ENCODE results near the gene BRD4.

DNA sequence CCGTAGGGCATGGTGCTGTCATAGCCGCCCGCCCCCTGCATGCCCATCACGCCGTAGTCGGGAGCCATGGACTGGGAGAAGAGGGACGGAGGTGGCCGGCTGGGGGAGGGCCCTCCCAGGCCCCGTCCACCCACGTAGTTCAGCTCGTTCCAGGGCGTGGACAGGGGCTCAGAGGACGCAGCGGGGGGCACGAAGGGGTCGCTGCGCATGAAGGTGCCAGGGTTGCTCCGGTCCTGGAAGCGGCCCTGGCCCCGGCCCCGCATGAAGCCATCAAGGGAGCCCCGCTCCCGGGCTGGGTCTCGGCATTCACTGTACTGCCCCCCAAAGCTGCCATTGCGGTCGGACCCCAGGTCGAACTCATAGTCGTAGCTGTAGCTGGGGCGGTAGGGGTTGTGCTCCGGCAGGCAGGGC lies 40.6 kb upstream of the BRD4 start:
- TF ChIP-seq, protein P1, sequence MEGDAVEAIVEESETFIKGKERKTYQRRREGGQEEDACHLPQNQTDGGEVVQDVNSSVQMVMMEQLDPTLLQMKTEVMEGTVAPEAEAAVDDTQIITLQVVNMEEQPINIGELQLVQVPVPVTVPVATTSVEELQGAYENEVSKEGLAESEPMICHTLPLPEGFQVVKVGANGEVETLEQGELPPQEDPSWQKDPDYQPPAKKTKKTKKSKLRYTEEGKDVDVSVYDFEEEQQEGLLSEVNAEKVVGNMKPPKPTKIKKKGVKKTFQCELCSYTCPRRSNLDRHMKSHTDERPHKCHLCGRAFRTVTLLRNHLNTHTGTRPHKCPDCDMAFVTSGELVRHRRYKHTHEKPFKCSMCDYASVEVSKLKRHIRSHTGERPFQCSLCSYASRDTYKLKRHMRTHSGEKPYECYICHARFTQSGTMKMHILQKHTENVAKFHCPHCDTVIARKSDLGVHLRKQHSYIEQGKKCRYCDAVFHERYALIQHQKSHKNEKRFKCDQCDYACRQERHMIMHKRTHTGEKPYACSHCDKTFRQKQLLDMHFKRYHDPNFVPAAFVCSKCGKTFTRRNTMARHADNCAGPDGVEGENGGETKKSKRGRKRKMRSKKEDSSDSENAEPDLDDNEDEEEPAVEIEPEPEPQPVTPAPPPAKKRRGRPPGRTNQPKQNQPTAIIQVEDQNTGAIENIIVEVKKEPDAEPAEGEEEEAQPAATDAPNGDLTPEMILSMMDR (IDR thresholded peaks at IDR 0.05; ENCODE audit: poor library complexity, severe bottlenecking): no peak
- TF ChIP-seq POLR2AphosphoS5 (IDR thresholded peaks at IDR 0.05) (no peak), TAF1 (IDR thresholded peaks at IDR 0.05; ENCODE audit: low read depth) (no peak), MXI1 (conservative IDR thresholded peaks at IDR 0.05; ENCODE audit: poor library complexity, severe bottlenecking) (no peak), EZH2 (IDR thresholded peaks at IDR 0.05; ENCODE audit: borderline replicate concordance, insufficient read depth, low read length, poor library complexity, severe bottlenecking) (no peak), RAD21 (conservative IDR thresholded peaks at IDR 0.05) (no peak)
- TF ChIP-seq, protein P2, sequence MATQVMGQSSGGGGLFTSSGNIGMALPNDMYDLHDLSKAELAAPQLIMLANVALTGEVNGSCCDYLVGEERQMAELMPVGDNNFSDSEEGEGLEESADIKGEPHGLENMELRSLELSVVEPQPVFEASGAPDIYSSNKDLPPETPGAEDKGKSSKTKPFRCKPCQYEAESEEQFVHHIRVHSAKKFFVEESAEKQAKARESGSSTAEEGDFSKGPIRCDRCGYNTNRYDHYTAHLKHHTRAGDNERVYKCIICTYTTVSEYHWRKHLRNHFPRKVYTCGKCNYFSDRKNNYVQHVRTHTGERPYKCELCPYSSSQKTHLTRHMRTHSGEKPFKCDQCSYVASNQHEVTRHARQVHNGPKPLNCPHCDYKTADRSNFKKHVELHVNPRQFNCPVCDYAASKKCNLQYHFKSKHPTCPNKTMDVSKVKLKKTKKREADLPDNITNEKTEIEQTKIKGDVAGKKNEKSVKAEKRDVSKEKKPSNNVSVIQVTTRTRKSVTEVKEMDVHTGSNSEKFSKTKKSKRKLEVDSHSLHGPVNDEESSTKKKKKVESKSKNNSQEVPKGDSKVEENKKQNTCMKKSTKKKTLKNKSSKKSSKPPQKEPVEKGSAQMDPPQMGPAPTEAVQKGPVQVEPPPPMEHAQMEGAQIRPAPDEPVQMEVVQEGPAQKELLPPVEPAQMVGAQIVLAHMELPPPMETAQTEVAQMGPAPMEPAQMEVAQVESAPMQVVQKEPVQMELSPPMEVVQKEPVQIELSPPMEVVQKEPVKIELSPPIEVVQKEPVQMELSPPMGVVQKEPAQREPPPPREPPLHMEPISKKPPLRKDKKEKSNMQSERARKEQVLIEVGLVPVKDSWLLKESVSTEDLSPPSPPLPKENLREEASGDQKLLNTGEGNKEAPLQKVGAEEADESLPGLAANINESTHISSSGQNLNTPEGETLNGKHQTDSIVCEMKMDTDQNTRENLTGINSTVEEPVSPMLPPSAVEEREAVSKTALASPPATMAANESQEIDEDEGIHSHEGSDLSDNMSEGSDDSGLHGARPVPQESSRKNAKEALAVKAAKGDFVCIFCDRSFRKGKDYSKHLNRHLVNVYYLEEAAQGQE (IDR thresholded peaks at IDR 0.05; ENCODE audit: borderline replicate concordance): no peak

All from neural cell (in vitro differentiated cells).